NCI-H1436 treated with DMSO at 0.1 percent for 48 hours (cell line): Measurements from ENCODE around the gene SLC25A15.
"Not testable (repeated sequence)": the region's sequence is repeated elsewhere in the genome, so short reads cannot be mapped to it uniquely, and the experiment has no call there.

ENCODE experiments used
- DNase-seq: peaks from one replicate; lab custom pipeline; 2025; lab: John Stamatoyannopoulos, UW

The SLC25A15 gene

DNA sequence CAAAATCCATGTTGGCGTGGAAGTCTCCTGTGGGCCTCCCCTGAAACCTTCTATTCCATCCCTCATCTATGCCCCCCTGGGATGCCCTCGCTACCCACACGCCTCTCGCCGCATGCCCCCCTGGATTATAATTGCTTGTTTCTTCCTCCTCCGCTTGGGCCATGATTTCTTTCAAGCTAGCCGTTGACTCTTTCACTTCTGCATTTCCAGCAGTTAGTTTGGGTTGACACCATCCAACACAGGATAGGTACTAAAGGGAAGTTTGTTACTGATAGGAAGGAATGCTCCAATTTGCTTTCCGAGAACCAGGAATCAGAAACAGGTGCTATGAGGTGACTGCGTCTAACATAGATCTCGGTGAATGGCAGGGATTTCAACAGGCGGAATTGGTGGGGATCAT lies 7.7 kb upstream of the SLC25A15 start:
- DNase-seq, result no peak

- DNase-seq, result not testable (repeated sequence)
Observed at GRCh38 chr13:40782971-40783370, 6.4 kb upstream of the SLC25A15 start.

GRCh38 chr13:40784540-40784939 lies 4.9 kb upstream of the SLC25A15 start:
- DNase-seq, result no peak

DNA sequence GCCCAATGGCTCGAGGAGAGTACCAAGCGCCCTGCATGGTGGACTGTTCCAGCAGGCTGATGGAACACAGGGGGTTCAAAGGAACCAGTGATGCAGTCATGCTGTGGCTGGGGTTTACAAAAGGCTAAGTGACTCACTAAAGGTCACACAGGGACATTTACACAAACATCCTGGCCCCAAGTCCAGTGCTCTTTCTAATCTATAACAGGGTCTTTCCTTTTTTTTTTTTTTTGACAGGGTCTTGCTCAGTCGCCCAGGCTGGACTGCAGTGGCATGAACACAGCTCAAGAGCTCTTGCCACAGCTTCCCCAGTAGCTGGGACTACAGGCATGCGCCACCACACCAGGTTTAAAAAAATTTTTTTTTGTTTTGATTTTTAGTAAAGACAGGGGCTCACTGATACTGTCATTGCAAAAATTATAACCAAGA lies 2.8 kb upstream of the SLC25A15 start:
- no peak for DNase-seq

GRCh38 chr13:40787062-40787461 lies 2.3 kb upstream of the SLC25A15 start:
- no peak for DNase-seq

GRCh38 chr13:40788540-40789274 lies 704 bp upstream of the SLC25A15 start:
- not testable (repeated sequence) for DNase-seq

GRCh38 chr13:40790154-40790616 lies 774 bp downstream of the SLC25A15 start:
- no peak for DNase-seq

DNA sequence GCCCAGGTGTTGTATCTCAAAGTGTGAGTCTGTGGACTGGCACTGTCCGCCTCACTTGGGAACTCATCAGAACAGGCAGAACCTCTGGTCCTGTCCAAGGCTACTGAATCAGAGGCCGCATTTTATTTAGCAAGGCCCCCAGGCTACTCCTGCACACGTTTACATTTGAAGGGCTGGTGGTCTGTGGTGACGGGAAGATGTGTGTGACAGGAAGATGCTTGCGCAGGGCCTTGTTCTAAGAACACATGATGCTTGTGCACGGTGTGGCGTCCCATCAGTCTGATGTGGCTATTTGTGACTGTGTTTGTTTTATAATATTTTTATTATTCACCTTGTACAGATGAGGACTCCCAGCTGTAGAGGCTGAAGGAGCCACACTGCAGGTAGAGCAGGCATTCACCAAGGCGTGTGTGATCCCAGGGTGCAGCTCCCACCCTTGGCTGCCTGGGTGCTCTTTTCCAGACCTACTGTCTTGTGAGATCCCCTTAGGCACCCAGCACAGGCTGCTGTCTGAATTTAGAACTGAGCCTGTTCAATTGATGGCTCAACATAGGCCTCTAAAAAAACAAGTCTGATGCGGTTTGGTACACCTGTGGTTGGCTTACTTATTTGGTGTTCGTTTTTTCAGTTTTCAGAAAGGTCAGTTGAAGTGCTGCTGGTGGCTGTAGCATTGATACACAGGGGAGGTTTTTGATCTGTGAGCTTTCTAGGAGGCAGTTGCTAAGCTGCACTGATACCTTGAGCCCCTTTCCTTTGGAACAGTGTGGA lies 3.1 kb downstream of the SLC25A15 start:
- DNase-seq, result no peak

DNA sequence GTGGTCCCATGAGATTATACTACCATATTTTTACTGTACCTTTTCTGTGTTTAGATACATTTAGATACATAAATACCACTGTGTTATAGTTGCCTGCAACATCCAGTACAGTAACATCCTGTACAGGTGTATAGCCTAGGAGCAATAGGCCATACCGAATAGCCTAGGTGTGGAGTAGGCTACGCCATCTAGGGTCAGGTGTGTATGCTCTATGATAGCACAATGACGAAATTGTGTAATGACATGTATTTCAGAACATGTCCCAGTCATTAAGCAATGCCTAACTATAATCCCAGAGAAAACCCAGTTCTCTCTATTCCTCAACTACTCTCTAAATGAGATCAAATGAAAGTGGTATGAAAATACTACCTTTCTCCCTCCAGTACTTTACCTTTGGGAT lies 3.9 kb downstream of the SLC25A15 start:
- no peak for DNase-seq

GRCh38 chr13:40794414-40795368 lies 5.3 kb downstream of the SLC25A15 start:
- DNase-seq, result no peak

DNA sequence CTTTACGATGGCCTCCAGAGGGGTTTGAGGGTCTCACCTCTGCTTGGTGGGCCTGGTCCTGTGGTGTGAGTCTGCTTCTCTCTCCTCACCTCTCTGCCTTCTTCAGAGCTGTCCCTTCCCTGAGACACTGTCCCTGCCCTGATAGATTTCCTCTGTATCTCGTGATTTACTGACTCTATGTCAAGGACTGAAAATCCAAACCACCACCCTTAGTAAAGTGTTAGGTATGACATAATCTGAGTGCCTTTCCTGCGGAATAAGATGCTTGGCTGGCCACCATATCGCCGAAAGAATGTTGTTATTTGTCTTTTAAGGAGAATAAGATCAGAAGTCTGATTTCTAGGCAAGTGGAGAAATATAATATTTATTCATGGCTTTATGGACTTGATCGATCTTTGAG lies 7.2 kb downstream of the SLC25A15 start:
- DNase-seq, result no peak

DNA sequence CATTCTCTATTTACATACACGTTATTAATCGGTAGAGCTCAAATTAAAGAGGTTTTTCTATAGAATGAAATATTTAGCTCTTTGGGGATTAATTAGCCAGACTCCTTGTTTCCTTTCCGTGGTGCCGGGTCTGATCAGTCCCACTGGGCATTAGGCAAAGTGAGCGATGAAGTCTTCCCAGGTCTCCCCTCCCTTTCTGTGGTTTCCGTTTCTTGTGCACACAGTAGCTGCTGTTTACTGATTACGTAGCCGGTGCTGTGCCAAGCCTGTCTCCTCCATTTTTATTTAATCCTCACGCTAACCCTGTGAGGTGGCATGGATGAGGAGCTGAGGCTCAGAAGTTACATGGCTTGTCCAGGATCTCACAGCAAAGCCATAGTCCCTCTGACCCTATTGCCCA lies 9.0 kb downstream of the SLC25A15 start:
- DNase-seq, result peak; percentile 7

DNA sequence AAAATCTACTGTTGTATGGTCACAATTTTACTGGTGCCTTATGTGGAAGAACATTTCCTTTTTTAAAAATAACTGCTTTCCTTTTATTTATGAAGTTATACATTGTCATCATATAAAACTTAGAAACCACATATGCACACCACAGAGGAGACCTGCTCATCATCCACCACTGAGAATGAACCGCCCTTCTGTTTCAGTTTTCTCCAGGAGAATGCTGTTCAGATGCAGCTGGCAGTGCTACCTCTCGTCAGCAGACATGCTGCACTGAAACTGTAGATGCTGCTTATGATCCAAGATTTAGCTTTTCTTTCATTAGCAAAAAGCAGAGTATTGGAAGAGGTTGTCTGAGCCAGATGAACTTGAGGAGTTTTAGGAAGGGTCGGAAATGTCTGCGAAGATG lies 10.1 kb downstream of the SLC25A15 start:
- no peak for DNase-seq

DNA sequence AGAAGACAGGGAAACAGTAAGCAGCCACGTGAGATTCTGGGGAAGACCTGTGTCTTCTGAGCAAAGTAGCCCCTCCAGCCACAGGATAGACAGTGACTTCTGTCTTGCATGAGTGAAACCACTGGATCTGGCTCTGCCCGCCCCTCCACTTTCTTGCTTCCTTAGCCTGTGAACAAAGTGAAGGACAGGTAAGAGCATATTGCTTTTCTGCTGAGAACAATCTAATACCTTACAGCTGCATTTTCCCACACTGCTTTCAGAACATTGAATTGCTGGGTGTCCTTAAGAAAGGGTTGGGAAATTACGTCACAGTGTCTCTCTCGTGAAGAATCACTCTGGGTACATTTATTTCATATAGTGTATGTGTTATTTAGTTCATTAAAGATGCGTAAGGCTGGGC lies 11.1 kb downstream of the SLC25A15 start:
- no peak for DNase-seq

DNA sequence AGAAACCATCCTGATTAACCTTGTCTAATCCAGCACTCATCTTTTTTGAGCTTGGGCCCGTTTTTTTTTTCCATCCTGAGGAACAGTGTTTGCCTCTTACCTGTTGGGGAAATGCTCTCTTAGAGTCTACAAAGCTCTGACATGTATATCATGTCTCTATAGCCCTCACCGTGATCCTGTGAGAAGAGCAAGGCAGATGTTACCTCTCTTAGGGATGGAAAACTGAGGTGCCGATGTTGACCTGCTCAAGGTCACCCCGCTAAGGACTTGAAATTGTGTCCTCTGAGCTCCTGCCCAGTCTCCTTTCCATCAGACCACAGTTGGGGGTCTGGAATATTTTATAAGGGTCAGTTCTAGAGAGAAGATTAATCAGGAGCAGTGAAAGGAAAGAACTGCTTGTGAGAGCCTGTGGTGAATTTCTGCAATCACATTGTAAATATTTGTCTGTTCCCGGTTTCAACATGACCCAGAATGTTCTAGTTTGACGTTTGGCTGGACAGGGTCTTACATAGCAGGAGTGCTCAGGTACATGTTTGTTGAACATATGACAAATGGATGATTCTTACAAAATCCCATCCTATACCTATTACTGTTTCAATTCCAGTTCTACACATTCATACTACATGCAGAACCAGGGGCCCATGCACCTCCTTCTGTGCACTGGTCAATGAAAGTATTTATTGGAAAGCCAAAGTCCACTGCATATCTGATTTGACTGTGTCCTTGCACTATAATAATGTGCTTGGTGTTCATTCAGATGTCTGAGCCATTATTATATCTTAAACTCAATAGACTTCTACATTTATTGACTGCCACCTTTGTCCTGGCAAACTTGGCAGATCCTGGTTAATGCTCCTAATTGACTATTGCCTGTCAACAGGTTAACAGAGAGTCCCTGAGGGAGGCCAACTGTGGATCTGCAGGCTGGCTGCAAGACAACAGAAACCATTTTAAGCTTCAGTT lies 12.1 kb downstream of the SLC25A15 start:
- no peak for DNase-seq

DNA sequence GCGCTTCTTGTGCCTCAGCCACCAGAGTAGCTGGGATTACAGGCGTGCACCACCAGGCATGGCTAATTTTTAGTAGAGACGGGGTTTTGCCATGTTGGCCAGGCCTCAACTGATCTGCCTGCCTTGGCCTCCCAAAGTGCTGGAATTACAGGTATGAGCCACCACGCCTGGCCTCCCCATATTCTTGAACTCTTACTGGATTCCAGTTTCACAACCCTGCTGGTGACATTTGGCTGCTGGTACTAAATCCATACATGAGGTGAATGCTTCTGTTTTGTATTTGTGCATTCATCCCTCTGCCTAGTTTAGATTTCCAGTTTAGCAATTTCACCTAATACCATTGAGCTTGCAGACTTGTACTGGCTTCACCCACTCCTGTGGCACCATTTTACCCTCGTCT lies 13.9 kb downstream of the SLC25A15 start:
- no peak for DNase-seq

GRCh38 chr13:40806241-40806640 lies 16.8 kb downstream of the SLC25A15 start:
- no peak for DNase-seq

- DNase-seq, result no peak
Observed at GRCh38 chr13:40809471-40809870, 20.1 kb downstream of the SLC25A15 start.

DNA sequence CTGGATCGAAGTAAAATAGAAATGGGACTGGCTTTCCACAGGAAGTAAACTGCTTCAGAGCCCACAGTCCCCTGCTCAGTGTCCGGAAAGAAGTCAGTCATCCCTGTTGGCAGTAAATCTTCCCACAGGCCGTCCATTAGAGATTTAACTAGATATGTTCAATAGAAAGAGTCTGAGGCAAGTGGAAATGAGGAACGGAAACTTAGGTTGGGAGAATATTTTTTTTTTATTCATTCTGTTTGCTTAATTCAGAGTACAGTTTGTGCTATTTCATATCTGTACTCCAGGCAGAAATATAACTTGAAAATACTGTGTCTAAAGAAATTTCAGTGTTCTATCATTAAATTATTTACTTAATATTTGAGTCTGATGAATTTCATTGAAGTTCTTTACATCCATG lies 22.7 kb downstream of the SLC25A15 start:
- DNase-seq, result no peak

GRCh38 chr13:40812724-40813445 lies 23.5 kb downstream of the SLC25A15 start:
- DNase-seq, result no peak
